Fibroblast of lung (primary cell): ENCODE results near the gene LINC00237. TPM values are rescaled to one million over a fixed set of nuclear protein-coding genes. Genes with fewer than 3 reads are reported as not detected.

ENCODE experiments used
- DNase-seq, 2 donors: peaks; one replicate each; pipeline versions ENCODE4 v3.0.0 to v3.0.0-alpha.2; 2010; ENCODE audit warnings: low read depth in 2 of 2
- H2AFZ ChIP-seq: 2 replicates; pipeline ENCODE4 v1.5.1; 2012; ENCODE audit warnings: low read length, control low read depth, inconsistent platforms
- H3K27ac ChIP-seq: 2 replicates; pipeline ENCODE4 v1.5.1; 2011; ENCODE audit warnings: low read length, control low read depth; ENCODE audit not compliant: insufficient read depth
- H3K27me3 ChIP-seq: 2 replicates; pipeline ENCODE4 v1.5.1; 2011; ENCODE audit warnings: mild to moderate bottlenecking, low read length; ENCODE audit not compliant: control insufficient read depth, insufficient read depth
- H3K36me3 ChIP-seq: 2 replicates; pipeline ENCODE4 v1.5.1; 2011; ENCODE audit warnings: low read length; ENCODE audit not compliant: control insufficient read depth, insufficient read depth
- H3K4me1 ChIP-seq: 2 replicates; pipeline ENCODE4 v1.5.1; 2011; ENCODE audit warnings: low read length; ENCODE audit not compliant: control insufficient read depth, insufficient read depth; ENCODE audit errors: extremely low read depth
- H3K4me2 ChIP-seq: 2 replicates; pipeline ENCODE4 v1.5.1; 2011; ENCODE audit warnings: low read length, control low read depth; ENCODE audit not compliant: insufficient read depth; ENCODE audit errors: extremely low read depth
- H3K4me3 ChIP-seq, 4 experiments: fragments of 200-600 bp in 1 of 4; sonication (generic) in 1 of 4; replicated peaks in 1 of 4; 2 replicates each; pipeline ENCODE4 v1.5.1; 2011 to 2016; ENCODE audit warnings: low read length in 4 of 4, low read depth in 3 of 4, mild to moderate bottlenecking in 3 of 4, control low read depth in 2 of 4, inconsistent platforms in 1 of 4, mixed read lengths in 1 of 4; ENCODE audit not compliant: insufficient read depth in 1 of 4; ENCODE audit errors: control extremely low read depth in 1 of 4
- H3K79me2 ChIP-seq: 2 replicates; pipeline ENCODE4 v1.5.1; 2012; ENCODE audit warnings: mild to moderate bottlenecking, low read length, inconsistent platforms; ENCODE audit not compliant: control insufficient read depth, insufficient read depth
- H3K9ac ChIP-seq: 2 replicates; pipeline ENCODE4 v1.5.1; 2011; ENCODE audit warnings: mild to moderate bottlenecking, low read length, control low read depth; ENCODE audit not compliant: insufficient read depth
- H3K9me3 ChIP-seq: 2 replicates; pipeline ENCODE4 v1.5.1; 2012; ENCODE audit warnings: low read depth, low read length; ENCODE audit not compliant: control insufficient read depth, insufficient read depth
- H4K20me1 ChIP-seq: 2 replicates; pipeline ENCODE4 v1.5.1; 2011; ENCODE audit warnings: low read length; ENCODE audit not compliant: control insufficient read depth, insufficient read depth; ENCODE audit errors: extremely low read depth
- CTCF ChIP-seq, 2 donors: IDR thresholded peaks in 1 of 2; conservative IDR thresholded peaks in 1 of 2; 1 replicate in 1 of 2; 2 replicates in 1 of 2; pipeline ENCODE4 v1.5.1; 2011 to 2012; ENCODE audit warnings: low read length in 2 of 2, control low read depth in 1 of 2, inconsistent platforms in 1 of 2, low read depth in 1 of 2, mild to moderate bottlenecking in 1 of 2
- EZH2 ChIP-seq: IDR thresholded peaks from 2 replicates; pipeline ENCODE4 v1.5.1; 2012; ENCODE audit warnings: low read length, control low read depth, mild to moderate bottlenecking; ENCODE audit errors: missing control alignments
- polyA plus RNA-seq, 2 donors: library from polyadenylated mRNA; depleted of rRNA in 1 of 2; stranded (reverse) in 1 of 2; unstranded in 1 of 2; fragments of >200 nt; gene quantifications; 2 replicates each; pipeline ENCODE4 v1.2.1, GENCODE V29; 2011 to 2012; ENCODE audit warnings: missing spikeins in 1 of 2
- total RNA-seq: library from RNA; depleted of rRNA; stranded (reverse); fragments of >200 nt; gene quantifications from 2 replicates; pipeline ENCODE4 v1.2.1, GENCODE V29; 2014

Gene LINC00237
- total and polyA plus RNA-seq, 2 donors (not counting 1 experiment from before 2014, with no cell fraction given) = not detected

- Histone ChIP-seq H3K79me2 (no peaks in the 10 kb centered on the region), H3K4me1 (no peaks in the 10 kb centered on the region), H3K4me3 (no peak overlapping the region), H3K27me3 (no peaks in the 10 kb centered on the region), H3K9me3 (no peaks in the 10 kb centered on the region), H3K9ac (no peak overlapping the region), H3K27ac (no peak overlapping the region), H3K36me3 (no peaks in the 10 kb centered on the region), H4K20me1 (no peaks in the 10 kb centered on the region), H2AFZ (no peak overlapping the region), H3K4me2 (no peak overlapping the region)
- no peak for TF ChIP-seq CTCF (conservative IDR thresholded peaks at IDR 0.05 in 1 of 2, IDR thresholded peaks at IDR 0.05 in 1 of 2; ENCODE audit: low read depth in 1 of 2, low read length in 2 of 2)
- DNase-seq = no peak
These were observed 40.1 kb upstream of the LINC00237 start for GRCh38 chr20:21146215-21146614.

GRCh38 chr20:21145424-21145823, 39.3 kb upstream of the LINC00237 start:
- DNase-seq = no peak
- Histone ChIP-seq H3K27me3 (no peaks in the 10 kb centered on the region), H3K27ac (no peak overlapping the region), H3K4me1 (no peaks in the 10 kb centered on the region), H3K9ac (no peak overlapping the region), H3K4me3 (no peak overlapping the region), H3K36me3 (no peaks in the 10 kb centered on the region), H3K9me3 (no peaks in the 10 kb centered on the region), H3K79me2 (no peaks in the 10 kb centered on the region), H4K20me1 (no peaks in the 10 kb centered on the region), H2AFZ (no peak overlapping the region), H3K4me2 (no peak overlapping the region)
- TF ChIP-seq CTCF (conservative IDR thresholded peaks at IDR 0.05 in 1 of 2, IDR thresholded peaks at IDR 0.05 in 1 of 2; ENCODE audit: low read depth in 1 of 2, low read length in 2 of 2) = no peak
- no peak for TF ChIP-seq EZH2

GRCh38 chr20:21143194-21143890, 37.2 kb upstream of the LINC00237 start:
- Histone ChIP-seq H3K36me3 (no peaks in the 10 kb centered on the region), H3K4me1 (no peaks in the 10 kb centered on the region), H3K27ac (no peak overlapping the region), H3K79me2 (no peaks in the 10 kb centered on the region), H4K20me1 (no peaks in the 10 kb centered on the region), H3K27me3 (no peaks in the 10 kb centered on the region), H3K9ac (no peak overlapping the region), H3K4me2 (no peak overlapping the region), H3K9me3 (no peaks in the 10 kb centered on the region), H2AFZ (no peak overlapping the region), H3K4me3 (no peak overlapping the region)
- no peak for DNase-seq
- TF ChIP-seq EZH2 (no peak), CTCF (conservative IDR thresholded peaks at IDR 0.05 in 1 of 2, IDR thresholded peaks at IDR 0.05 in 1 of 2; ENCODE audit: low read depth in 1 of 2, low read length in 2 of 2) (no peak)
